ENCODE measurements around the gene LEF1. TPM values are rescaled to one million over a fixed set of nuclear protein-coding genes. Genes with fewer than 3 reads are reported as not detected.

LEF1 gene
- total and polyA plus RNA-seq, 11 donors = 0.08 to 3.0 (median 0.91) TPM; not detected in 1

GRCh38 chr4:108193886-108194672 is 25.3 kb upstream of the LEF1 start:
- no peak overlapping the region for H3K4me3 ChIP-seq
- no peak overlapping the region for H3K27ac ChIP-seq
- TF ChIP-seq, protein P1, sequence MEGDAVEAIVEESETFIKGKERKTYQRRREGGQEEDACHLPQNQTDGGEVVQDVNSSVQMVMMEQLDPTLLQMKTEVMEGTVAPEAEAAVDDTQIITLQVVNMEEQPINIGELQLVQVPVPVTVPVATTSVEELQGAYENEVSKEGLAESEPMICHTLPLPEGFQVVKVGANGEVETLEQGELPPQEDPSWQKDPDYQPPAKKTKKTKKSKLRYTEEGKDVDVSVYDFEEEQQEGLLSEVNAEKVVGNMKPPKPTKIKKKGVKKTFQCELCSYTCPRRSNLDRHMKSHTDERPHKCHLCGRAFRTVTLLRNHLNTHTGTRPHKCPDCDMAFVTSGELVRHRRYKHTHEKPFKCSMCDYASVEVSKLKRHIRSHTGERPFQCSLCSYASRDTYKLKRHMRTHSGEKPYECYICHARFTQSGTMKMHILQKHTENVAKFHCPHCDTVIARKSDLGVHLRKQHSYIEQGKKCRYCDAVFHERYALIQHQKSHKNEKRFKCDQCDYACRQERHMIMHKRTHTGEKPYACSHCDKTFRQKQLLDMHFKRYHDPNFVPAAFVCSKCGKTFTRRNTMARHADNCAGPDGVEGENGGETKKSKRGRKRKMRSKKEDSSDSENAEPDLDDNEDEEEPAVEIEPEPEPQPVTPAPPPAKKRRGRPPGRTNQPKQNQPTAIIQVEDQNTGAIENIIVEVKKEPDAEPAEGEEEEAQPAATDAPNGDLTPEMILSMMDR (IDR thresholded peaks at IDR 0.05) = no peak
- TF ChIP-seq POLR2A (IDR thresholded peaks at IDR 0.05) = no peak
- DNase-seq (no peak), ATAC-seq (no peak)
- H3K27me3 ChIP-seq = peaks cover 0 to 14% (median 0%) of the 10 kb centered on the region in 9 donors
- no peaks in the 10 kb centered on the region for H3K36me3 ChIP-seq
- no peaks in the 10 kb centered on the region for H3K9me3 ChIP-seq
- H3K4me1 ChIP-seq = no peaks in the 10 kb centered on the region
- intact Hi-C loops (cut with DNase I) = no loop called here
- 55 to 64% (median 59%) methylated on average over 4 of the region's 4 CpGs for WGBS, 4 donors

DNA sequence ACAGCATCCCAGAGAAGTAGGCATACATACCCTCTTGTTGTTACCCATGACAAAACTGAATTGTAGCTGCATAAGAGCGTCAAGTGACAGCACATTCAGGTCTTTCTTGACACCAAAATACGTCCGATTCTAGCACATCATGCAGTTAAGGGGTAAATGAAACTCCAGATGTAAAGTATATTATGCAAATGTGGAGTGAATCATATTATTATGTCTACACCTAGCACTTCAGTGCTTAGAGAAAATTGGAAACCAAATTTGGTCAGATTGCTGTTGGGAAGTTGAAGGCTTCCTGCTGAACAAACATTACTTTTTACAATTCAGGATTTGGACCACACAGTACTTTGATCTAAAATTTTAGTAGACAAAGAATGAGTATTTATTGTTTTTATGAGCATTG is 24.2 kb upstream of the LEF1 start:
- Histone ChIP-seq H3K4me1 (no peaks in the 10 kb centered on the region), H3K9me3 (no peaks in the 10 kb centered on the region), H3K36me3 (no peaks in the 10 kb centered on the region), H3K27ac (no peak overlapping the region), H3K4me3 (no peak overlapping the region), H3K27me3 (peaks cover 0 to 14% (median 0%) of the 10 kb centered on the region in 9 donors)
- TF ChIP-seq, protein P1 (IDR thresholded peaks at IDR 0.05) = no peak
- TF ChIP-seq POLR2A (IDR thresholded peaks at IDR 0.05) = no peak
- WGBS, 4 donors = 88 to 97% (median 90%) methylated on average over 3 of the region's 3 CpGs
- intact Hi-C loops (cut with DNase I) = no loop called here
- ATAC-seq (no peak), DNase-seq (no peak)

- peaks cover 0 to 14% (median 0%) of the 10 kb centered on the region in 9 donors for H3K27me3 ChIP-seq
- H3K27ac ChIP-seq = no peak overlapping the region
- no peaks in the 10 kb centered on the region for H3K36me3 ChIP-seq
- H3K9me3 ChIP-seq = no peaks in the 10 kb centered on the region
- H3K4me1 ChIP-seq = no peaks in the 10 kb centered on the region
- 63 to 66% (median 65%) methylated on average over 3 of the region's 3 CpGs for WGBS, 4 donors
- no peak for TF ChIP-seq POLR2A (IDR thresholded peaks at IDR 0.05)
- TF ChIP-seq, protein P1 (IDR thresholded peaks at IDR 0.05) = no peak
- ATAC-seq (no peak), DNase-seq (no peak)
- no peak overlapping the region for H3K4me3 ChIP-seq
- intact Hi-C loops (cut with DNase I) = no loop called here
These were observed 23.3 kb upstream of the LEF1 start for GRCh38 chr4:108192056-108192455.

DNA sequence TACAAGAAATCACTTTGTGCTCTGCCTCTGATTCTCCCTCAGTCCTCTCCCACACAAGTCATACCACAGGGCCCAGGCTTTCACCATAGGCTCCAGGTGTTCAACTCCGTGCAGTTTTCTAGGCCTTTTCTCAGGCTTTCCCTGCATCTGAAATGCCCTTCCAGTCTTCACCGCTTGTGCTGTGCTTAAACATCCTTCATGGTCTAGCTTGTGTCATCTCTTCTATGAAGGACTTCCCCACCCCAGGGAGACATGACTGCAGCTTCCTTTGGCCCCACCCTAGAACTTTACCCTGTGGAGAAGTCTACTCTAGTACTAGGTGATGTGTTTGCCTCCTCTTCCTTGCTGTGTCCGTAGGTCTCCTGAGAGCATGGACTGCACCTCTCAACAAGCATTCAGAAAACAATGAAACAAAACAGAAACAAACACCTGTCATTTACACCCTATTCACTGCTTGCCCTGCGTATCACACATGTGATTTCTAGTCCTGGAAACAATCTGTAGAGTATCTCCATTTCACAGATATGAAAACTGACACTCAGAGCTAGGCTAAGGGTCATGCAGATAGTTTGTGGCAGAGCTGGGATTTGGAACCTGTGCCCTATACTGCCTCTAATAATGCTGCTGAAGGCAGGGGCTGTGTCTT is 22.7 kb upstream of the LEF1 start:
- Histone ChIP-seq H3K4me3 (no peak overlapping the region), H3K9me3 (no peaks in the 10 kb centered on the region), H3K4me1 (no peaks in the 10 kb centered on the region), H3K36me3 (no peaks in the 10 kb centered on the region), H3K27me3 (peaks cover 0 to 14% (median 0%) of the 10 kb centered on the region in 9 donors), H3K27ac (no peak overlapping the region)
- 88 to 94% (median 89%) methylated on average over 4 of the region's 4 CpGs for WGBS, 4 donors
- TF ChIP-seq, protein P1 (IDR thresholded peaks at IDR 0.05) = no peak
- no peak for TF ChIP-seq POLR2A (IDR thresholded peaks at IDR 0.05)
- no peak for ATAC-seq
- intact Hi-C loops (cut with DNase I) = no loop called here
- no peak for DNase-seq

Data from heart left ventricle (tissue), 16 donors.